Stimulated activated naive CD8-positive, alpha-beta T cell treated with anti-CD3 and anti-CD28 coated beads, Interleukin-15, amount 100 ng/mL, for 72 hours (primary cell): ENCODE data around the gene DENND4B.

Experiments
- ATAC-seq: fragments of 150-1000 bp; cut with Tn5 transposase; 2 replicates; pipeline ENCODE4 v1.10.0; 2021; ENCODE audit warnings: mild to moderate bottlenecking, moderate library complexity
- DNase-seq, 2 donors: peaks; one replicate each; pipeline ENCODE4 v3.0.0; 2021 to 2022
- H3K27ac Mint-ChIP-seq, 2 donors: one replicate each; pipeline ENCODE4 v1.8.0; 2022; ENCODE audit warnings: mild to moderate bottlenecking in 2 of 2, mixed read lengths in 2 of 2, moderate library complexity in 2 of 2
- H3K27me3 Mint-ChIP-seq: one replicate; pipeline ENCODE4 v1.8.0; 2022; ENCODE audit warnings: mixed read lengths
- H3K4me1 Mint-ChIP-seq: one replicate; pipeline ENCODE4 v1.8.0; 2022; ENCODE audit warnings: mild to moderate bottlenecking, mixed read lengths
- H3K4me3 Mint-ChIP-seq, 2 donors: one replicate each; pipeline ENCODE4 v1.8.0; 2022; ENCODE audit warnings: mild to moderate bottlenecking in 2 of 2, mixed read lengths in 2 of 2, moderate library complexity in 1 of 2
- H3K9me3 Mint-ChIP-seq, 2 donors: one replicate each; pipeline ENCODE4 v1.8.0; 2022; ENCODE audit warnings: mixed read lengths in 2 of 2

Gene DENND4B

GRCh38 chr1:153978274-153978909 is 31.9 kb upstream of the DENND4B start:
- H3K27me3 Mint-ChIP-seq, result no peaks in the 10 kb centered on the region
- H3K4me1 Mint-ChIP-seq, result peaks cover 40% of the 10 kb centered on the region
- H3K9me3 Mint-ChIP-seq, result no peaks in the 10 kb centered on the region
- peak overlapping the region; percentile 97 for H3K4me3 Mint-ChIP-seq
- ATAC-seq (no peak), DNase-seq (no peak)
- H3K27ac Mint-ChIP-seq, result peak overlapping the region; percentile 27 to 49

- peak within 1 kb of the TSS; percentile 92 to 95 for H3K27ac Mint-ChIP-seq
- ATAC-seq, result peak; percentile 94
- H3K4me1 Mint-ChIP-seq, result peaks cover 44% of the 10 kb centered on the region
Observed at GRCh38 chr1:153977250-153978240, 31.0 kb upstream of the DENND4B start, which contains the start of gene JTB. Gene JTB (minus strand): TSS chr1:153977674. CDS start chr1:153977252, 422 bp downstream.

DNA sequence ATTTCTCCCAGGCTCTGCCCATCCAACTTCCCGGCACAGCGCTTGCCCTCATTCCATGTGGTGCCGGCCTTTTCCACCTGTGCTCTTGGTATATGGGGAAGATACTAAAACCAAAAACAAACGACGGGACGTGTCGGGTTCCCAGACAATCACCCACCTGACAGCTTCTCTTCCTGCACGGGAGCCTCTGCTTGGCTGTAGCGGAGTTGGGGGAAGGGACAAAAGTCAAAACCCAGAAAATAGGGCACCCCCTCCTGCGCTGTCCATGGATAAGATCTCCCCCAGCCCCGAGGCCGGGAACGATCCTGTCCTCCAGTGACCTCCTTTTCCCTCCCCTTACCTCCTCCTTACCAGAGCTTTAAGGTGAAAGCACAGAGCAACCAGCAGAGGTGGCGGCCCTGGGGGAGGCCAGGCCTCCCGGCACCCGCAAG is 30.3 kb upstream of the DENND4B start:
- ATAC-seq, result no peak
- peaks cover 51% of the 10 kb centered on the region for H3K4me1 Mint-ChIP-seq
- H3K4me3 Mint-ChIP-seq, result peak overlapping the region; percentile 97

More at GRCh38 chr1:153977250-153978240, 31.0 kb upstream of the DENND4B start, which contains the start of gene JTB:
- H3K4me3 Mint-ChIP-seq, result peak within 1 kb of the TSS; percentile 97
- peak; percentile 69 to 80 for DNase-seq
- no peaks in the 10 kb centered on the region for H3K9me3 Mint-ChIP-seq
- no peaks in the 10 kb centered on the region for H3K27me3 Mint-ChIP-seq

DNA sequence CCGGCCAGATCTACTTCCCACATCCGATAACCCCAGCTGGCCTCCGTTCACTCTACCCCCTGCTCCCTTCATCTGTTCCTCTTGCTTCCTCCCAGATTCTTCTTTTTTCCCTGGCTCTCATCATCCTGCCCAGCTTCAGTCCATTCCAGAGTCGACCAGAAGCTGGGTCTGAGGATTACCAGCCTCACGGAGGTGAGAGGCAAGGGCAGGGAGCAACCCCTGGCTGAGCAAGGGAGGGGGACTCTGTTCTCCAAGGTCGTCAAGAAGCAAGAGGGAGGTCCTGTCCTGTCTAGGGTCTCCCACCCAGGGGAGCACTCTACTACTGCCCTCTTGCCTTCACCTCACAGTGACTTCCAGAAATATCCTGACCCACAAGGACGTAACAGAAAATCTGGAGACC is 27.0 kb upstream of the DENND4B start:
- no peak overlapping the region for H3K4me3 Mint-ChIP-seq
- no peak overlapping the region for H3K27ac Mint-ChIP-seq
- no peak for DNase-seq
- H3K27me3 Mint-ChIP-seq, result no peaks in the 10 kb centered on the region
- H3K4me1 Mint-ChIP-seq, result peaks cover 58% of the 10 kb centered on the region
- no peaks in the 10 kb centered on the region for H3K9me3 Mint-ChIP-seq
- no peak for ATAC-seq

More for the DNA sequence above, 30.3 kb upstream of the DENND4B start:
- no peaks in the 10 kb centered on the region for H3K9me3 Mint-ChIP-seq
- no peaks in the 10 kb centered on the region for H3K27me3 Mint-ChIP-seq
- DNase-seq, result no peak
- H3K27ac Mint-ChIP-seq, result peak overlapping the region; percentile 92 to 95

GRCh38 chr1:153973071-153973470 is 26.6 kb upstream of the DENND4B start:
- no peak for ATAC-seq
- peaks cover 58% of the 10 kb centered on the region for H3K4me1 Mint-ChIP-seq

DNA sequence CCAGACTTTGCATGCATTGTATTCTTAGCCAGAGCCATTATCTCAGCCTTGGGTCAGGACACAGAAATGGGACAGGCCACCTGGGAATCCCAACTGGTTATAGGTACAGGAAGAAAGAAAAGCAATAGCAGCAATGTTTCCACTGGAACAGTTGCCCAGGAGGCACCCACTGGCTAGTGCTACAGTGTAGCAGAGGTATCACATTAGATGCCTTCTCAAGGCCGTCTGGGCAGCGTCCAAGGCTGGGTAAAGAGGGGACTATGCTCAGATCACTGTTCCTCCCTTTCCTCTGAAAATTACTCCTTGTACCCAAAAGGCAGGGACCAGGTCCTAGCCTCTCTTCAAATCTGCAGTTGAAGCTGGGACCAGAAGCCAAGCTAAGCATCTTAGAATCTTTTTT is 23.8 kb upstream of the DENND4B start:
- Mint-ChIP-seq H3K4me3 (no peak overlapping the region), H3K4me1 (peaks cover 57% of the 10 kb centered on the region), H3K27ac (no peak overlapping the region), H3K9me3 (no peaks in the 10 kb centered on the region), H3K27me3 (no peaks in the 10 kb centered on the region)
- ATAC-seq, result no peak
- no peak for DNase-seq

More at GRCh38 chr1:153973071-153973470, 26.6 kb upstream of the DENND4B start:
- H3K9me3 Mint-ChIP-seq, result no peaks in the 10 kb centered on the region
- no peak overlapping the region for H3K4me3 Mint-ChIP-seq
- H3K27ac Mint-ChIP-seq, result no peak overlapping the region
- no peak for DNase-seq
- no peaks in the 10 kb centered on the region for H3K27me3 Mint-ChIP-seq

GRCh38 chr1:153968972-153969371 is 22.5 kb upstream of the DENND4B start:
- Mint-ChIP-seq H3K4me1 (peaks cover 56% of the 10 kb centered on the region), H3K27ac (peak overlapping the region in 1 of 2 donors; percentile 22), H3K4me3 (peak overlapping the region; percentile 97 to 98), H3K27me3 (no peaks in the 10 kb centered on the region), H3K9me3 (no peaks in the 10 kb centered on the region)
- DNase-seq (no peak), ATAC-seq (no peak)

GRCh38 chr1:153968408-153968807 is 21.9 kb upstream of the DENND4B start:
- H3K27ac Mint-ChIP-seq, result peak overlapping the region; percentile 85 to 98
- H3K9me3 Mint-ChIP-seq, result no peaks in the 10 kb centered on the region

GRCh38 chr1:153968000-153968363 is 21.5 kb upstream of the DENND4B start:
- Mint-ChIP-seq H3K4me1 (peaks cover 58% of the 10 kb centered on the region), H3K9me3 (no peaks in the 10 kb centered on the region), H3K27me3 (no peaks in the 10 kb centered on the region), H3K27ac (peak overlapping the region; percentile 85 to 98), H3K4me3 (peak overlapping the region; percentile 97 to 98)
- DNase-seq (no peak), ATAC-seq (no peak)

More at GRCh38 chr1:153968408-153968807, 21.9 kb upstream of the DENND4B start:
- ATAC-seq, result no peak
- no peak for DNase-seq
- Mint-ChIP-seq H3K27me3 (no peaks in the 10 kb centered on the region), H3K4me3 (peak overlapping the region; percentile 97 to 98), H3K4me1 (peaks cover 58% of the 10 kb centered on the region)

GRCh38 chr1:153967107-153967999 is 20.8 kb upstream of the DENND4B start, which contains the start of gene CREB3L4:
Gene CREB3L4 (plus strand): TSS chr1:153967902. CDS start chr1:153968526, 624 bp downstream.
- no peaks in the 10 kb centered on the region for H3K27me3 Mint-ChIP-seq
- H3K4me1 Mint-ChIP-seq, result peaks cover 57% of the 10 kb centered on the region
- H3K9me3 Mint-ChIP-seq, result no peaks in the 10 kb centered on the region
- DNase-seq, result peak; percentile 76 to 90
- peak within 1 kb of the TSS; percentile 97 to 98 for H3K4me3 Mint-ChIP-seq
- peak; percentile 91 for ATAC-seq
- H3K27ac Mint-ChIP-seq, result peak within 1 kb of the TSS; percentile 98

GRCh38 chr1:153963850-153964331 is 17.4 kb upstream of the DENND4B start:
- Mint-ChIP-seq H3K27ac (peak overlapping the region; percentile 54 to 77), H3K27me3 (no peaks in the 10 kb centered on the region), H3K4me3 (peak overlapping the region; percentile 81 to 88), H3K9me3 (no peaks in the 10 kb centered on the region), H3K4me1 (peaks cover 71% of the 10 kb centered on the region)
- DNase-seq (no peak), ATAC-seq (no peak)

DNA sequence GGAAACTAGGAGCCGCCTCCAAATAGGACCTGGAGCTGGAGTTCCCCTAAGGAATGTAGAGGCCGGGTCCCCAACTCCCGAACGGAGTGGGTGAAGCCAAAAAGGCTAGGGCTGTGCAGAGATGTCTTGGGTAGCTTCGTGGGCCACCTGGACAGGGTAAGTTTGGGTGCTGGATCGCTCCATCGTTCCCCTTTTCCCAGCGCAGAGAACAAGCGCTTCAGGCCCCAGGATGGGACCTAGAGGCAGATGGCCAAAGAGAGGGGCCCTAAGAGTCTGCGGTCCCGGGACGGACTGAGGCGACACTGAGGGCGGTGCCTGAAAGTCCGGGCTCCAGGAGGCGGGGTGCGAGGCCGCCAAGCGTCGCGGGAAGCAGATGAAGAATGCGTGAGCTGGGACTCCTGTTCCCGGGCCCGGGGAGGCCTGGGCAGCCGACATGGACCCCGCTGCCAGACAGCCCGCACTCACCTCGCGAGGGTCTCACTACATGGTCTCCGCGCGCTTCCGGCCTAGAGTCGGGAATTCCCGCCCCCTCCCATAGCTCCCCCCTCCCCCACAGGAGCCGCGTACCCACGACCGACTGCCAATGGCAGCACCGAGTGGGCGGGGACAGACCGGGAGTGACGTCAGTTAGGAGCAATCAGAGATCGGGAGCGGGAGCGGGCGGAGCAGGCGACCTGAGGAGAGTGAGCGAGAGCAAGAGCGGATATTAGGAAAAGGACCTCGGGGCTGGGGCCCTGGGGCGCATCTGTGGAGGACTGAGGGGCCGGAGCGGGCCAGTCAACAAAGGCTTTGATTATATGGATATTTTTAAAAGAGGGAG is 16.7 kb upstream of the DENND4B start, which contains the start of gene SLC39A1:
TSS of gene SLC39A1 (minus strand) at position 508 of the 820 bp plus-strand sequence. CDS start 822 bp downstream, outside the sequence.
- H3K4me1 Mint-ChIP-seq, result peaks cover 71% of the 10 kb centered on the region
- DNase-seq, result peak; percentile 87 to 92

DNA sequence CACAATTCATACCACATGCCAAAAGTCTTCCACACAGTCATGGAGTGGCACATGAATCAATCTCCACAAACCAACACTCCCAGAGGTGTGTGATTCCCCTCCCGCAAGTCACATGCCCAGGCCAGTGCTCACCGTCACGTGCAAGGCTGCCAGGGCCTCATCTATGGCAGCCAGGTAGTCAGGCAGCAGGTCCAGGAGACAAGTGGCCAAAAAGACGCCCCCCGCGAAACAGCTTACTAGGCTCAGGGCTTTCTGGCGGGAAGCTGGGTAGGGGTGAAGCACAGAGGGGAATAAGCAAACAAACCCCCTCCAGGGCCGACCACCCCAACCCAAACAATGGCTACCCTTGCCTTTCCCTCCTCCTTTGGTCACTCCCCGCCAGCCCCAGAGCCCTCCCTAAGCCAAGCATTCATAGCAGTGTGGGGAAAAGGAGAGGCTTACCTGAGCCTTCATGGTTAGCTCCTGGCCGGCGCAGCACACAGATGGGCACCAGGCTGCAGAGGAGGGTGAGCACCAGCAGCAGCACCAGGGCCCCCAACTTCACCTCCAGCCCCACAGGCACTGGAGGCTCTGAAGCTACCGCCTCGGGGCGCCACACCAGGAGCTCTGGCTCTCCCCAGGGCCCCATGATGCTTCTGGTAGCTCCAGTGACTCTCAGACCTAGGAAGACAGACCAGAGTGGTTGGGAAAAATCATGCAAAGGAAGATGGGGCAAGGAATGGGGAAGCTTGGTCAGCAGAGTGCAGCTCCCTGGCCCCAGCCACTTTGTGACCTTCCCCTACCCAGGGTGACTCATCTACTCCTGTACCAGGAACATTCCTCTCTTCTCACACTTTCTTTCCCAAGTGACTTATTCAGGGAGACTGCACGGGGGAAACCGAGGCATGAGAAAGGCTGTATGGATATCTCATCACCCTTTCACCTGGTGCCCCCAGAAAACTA is 15.8 kb upstream of the DENND4B start:
- no peaks in the 10 kb centered on the region for H3K27me3 Mint-ChIP-seq
- DNase-seq (no peak), ATAC-seq (no peak)
- H3K27ac Mint-ChIP-seq, result peak overlapping the region; percentile 64 to 77
- H3K9me3 Mint-ChIP-seq, result no peaks in the 10 kb centered on the region
- peak overlapping the region; percentile 81 to 88 for H3K4me3 Mint-ChIP-seq
- peaks cover 64% of the 10 kb centered on the region for H3K4me1 Mint-ChIP-seq

More for the DNA sequence above, 16.7 kb upstream of the DENND4B start, which contains the start of gene SLC39A1:
- Mint-ChIP-seq H3K27me3 (no peaks in the 10 kb centered on the region), H3K9me3 (no peaks in the 10 kb centered on the region), H3K27ac (peak within 1 kb of the TSS; percentile 64 to 77), H3K4me3 (peak within 1 kb of the TSS; percentile 81 to 88)
- peak; percentile 53 for ATAC-seq
